HG03064 (cell line): ENCODE results near the gene TAGLN.

ENCODE experiments used
- ATAC-seq: cut with Tn5 transposase; IDR thresholded peaks from one replicate; pipeline ENCODE4 v1.9.1; 2021; ENCODE audit warnings: low read depth; ENCODE audit not compliant: unreplicated experiment

The TAGLN gene

GRCh38 chr11:117210620-117211019, 11.4 kb downstream of the TAGLN start:
- ATAC-seq: no peak

GRCh38 chr11:117212697-117213355, 13.7 kb downstream of the TAGLN start:
- no peak for ATAC-seq

GRCh38 chr11:117214404-117215110, 15.4 kb downstream of the TAGLN start:
- ATAC-seq: no peak

GRCh38 chr11:117217141-117218084, 18.2 kb downstream of the TAGLN start:
- no peak for ATAC-seq

GRCh38 chr11:117218133-117218915, 19.2 kb downstream of the TAGLN start:
- no peak for ATAC-seq

GRCh38 chr11:117219001-117219400, 19.8 kb downstream of the TAGLN start:
- no peak for ATAC-seq

- ATAC-seq: no peak
Measured at GRCh38 chr11:117219455-117219854, 20.3 kb downstream of the TAGLN start.

- ATAC-seq: no peak
Measured at GRCh38 chr11:117219995-117220394, 20.8 kb downstream of the TAGLN start.

DNA sequence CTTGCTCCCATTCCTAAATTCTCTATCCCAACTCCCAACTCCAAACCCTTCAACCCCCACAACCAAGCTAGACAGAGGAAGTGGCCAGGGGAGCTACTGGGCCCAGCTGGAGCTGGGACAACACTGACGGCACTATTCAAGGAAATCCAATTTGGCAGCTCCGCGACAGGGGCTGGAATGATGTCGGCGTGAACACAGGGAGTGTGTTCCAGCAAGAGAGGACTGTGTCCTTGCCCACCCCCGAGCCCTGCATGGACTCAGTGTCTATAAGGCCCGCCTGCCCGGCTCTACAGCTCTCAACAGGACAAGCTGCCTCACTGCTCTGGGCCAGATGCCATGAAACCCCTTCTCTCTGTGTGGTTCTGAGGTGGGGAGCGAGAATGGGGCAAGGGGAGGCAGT, 21.4 kb downstream of the TAGLN start:
- ATAC-seq: no peak

GRCh38 chr11:117220999-117221774, 22.0 kb downstream of the TAGLN start:
- no peak for ATAC-seq

GRCh38 chr11:117221775-117222517, 22.8 kb downstream of the TAGLN start:
- no peak for ATAC-seq

GRCh38 chr11:117222991-117223740, 24.0 kb downstream of the TAGLN start:
- no peak for ATAC-seq

DNA sequence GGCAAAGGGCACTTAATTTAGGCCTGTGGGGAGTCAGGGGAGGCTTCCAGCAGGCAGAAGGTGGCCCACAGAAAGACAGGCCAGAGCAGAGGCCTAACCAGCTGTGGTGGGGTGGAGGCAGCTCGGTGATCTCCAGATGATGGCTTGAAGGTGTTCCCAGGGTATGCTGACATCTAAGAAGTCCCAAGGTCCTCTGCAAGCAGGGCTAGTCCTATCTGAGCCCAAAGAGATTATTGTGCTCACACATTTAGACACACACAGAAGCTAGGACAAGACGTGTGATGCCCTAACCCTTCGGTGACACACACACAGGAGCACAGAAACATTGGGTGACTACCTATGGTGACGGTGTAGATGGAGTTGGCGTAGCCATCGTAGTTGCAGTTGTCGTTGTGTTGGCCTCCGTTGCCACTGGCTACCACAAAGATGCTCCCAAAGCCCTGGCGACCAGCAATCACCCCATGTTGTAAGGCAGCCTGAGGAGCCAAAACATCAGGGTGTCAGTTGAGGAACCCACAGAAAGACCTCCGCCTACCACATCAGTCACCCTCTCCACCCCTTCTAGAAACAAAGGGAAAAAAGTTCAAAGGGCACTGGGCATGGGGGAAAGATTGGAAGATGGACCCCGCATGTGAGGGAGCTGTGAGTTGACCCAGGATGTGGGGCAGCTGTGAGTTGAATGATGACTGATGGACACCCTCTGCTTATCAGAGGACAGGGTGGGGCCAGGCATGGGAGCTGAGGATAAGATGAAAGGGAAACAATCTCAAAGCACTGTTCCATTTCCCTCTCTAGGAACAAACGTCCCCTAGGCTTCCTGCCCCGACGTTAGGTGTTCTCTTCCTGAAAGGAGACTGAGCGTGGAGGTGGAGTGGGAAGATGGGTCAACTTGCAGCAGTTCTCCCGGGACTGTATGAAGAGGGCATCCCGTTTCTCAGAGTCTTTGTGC, 24.8 kb downstream of the TAGLN start:
- ATAC-seq: no peak

- no peak for ATAC-seq
Measured at GRCh38 chr11:117225553-117226170, 26.5 kb downstream of the TAGLN start.

DNA sequence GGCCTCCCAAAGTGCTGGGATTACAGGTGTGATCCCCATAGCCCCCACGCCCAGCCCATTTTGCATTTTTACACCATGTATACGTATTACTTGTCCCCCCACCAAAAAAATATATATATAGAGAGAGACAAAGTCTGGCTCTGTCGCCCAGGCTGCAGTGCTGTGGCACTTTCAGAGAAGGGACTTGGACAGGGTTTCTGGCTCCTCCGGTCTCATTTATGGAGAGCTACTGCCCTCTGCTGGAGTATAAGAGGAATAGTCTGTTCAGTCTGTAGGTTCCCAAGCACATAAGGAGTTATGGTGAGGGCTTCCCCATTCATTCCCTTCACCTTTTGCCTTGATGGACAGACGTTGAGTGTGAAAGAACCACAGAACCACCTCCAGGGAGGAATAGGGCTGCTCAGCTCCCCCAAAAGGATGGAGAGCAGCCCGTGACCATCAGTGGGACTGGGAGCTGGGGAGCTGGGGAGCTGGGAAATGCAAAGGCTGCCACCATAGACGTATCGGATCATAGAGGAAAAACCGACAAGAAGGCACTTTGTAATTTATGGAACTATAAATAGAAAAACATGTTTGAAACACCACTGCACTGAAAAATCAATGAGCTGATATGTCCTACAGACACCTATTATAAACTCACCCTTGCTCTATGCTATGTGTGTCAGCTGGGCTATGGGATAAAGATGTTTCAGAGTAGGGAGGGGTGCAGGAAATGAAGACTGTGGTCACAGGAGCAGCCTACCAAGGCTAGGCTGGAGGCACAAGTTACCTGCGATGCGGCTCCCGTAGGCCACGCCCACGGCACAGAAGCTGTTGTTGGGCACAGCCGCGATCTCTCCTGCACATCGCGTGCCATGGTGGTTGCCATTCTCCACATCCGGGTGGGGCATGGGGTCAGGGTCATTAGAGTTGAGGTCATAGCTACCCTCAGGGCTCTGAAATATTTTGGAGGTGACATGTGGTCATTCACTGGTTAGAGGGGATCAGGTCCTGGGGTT, 27.5 kb downstream of the TAGLN start:
- ATAC-seq: no peak

DNA sequence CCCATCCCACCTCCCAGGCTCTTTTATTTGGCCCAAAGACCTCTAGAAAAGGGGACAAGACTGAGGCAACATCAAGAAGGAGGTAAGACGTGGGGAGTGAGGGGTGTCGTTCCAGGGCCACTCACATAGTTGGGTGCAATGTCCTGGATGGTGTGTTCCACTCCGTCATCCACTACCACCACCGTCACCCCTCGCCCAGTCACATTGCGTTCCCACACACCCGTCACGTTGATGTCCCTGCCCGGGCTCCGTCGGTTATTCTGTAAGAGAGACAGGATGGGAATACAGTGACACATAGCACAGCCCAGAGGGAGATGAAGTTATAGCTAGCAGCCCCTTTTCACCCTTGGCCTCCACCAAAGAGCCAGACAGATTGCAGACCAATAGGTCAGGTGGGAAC, 28.9 kb downstream of the TAGLN start:
- no peak for ATAC-seq
